GF-D8 (cell line): ENCODE data around the gene CDH13.

Experiments
- DNase-seq: peaks from one replicate; lab custom pipeline; 2025; lab: John Stamatoyannopoulos, UW

The CDH13 gene

DNA sequence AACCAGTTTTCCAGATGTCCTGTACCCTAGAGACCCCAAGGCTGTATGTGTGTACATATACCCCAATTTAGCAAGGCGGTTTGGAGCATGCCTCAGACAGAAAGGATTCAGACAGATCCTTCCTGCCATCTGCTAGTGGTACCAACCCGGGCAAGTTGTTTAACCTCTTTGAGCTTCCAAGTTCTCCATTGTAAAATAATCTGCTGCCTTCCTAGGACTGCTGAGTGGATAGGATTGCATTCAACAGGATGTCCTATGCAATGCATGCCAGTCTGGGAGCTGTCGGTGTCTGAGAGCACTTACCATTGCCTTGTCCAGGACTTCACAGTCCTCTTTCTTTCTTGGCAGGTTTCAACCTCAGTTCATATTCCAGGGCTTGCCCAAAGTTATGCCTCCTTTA, 1.9 kb downstream of the CDH13 start:
- DNase-seq, result no peak

DNA sequence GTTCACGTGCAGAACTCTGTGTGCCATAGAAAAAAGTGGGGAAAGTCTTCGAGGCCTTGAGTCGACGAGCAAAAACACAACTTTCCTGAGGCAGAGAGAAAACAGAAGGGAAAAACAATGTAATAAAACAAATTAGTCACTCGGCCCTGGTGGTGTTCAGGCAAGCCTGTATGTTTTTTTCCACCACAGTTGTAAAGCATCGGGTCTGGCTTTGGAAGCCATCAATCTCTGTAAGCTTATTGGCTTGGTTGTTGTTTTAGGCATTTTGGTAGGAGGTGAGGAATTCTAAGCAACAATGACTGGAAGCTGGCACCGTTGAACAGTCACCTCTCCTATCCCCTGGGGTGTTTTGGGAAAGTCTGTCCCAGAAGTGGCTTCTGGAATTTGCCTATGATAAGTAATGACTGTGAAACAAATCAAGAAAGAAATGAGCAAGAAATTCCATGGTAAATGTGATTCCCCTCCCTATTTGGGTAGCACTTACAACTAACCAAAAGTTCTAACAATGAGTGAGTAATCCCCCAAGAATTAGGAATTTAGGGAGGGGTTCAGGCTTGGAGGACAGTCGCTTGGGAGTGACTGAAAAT, 2.8 kb downstream of the CDH13 start:
- DNase-seq, result no peak

DNA sequence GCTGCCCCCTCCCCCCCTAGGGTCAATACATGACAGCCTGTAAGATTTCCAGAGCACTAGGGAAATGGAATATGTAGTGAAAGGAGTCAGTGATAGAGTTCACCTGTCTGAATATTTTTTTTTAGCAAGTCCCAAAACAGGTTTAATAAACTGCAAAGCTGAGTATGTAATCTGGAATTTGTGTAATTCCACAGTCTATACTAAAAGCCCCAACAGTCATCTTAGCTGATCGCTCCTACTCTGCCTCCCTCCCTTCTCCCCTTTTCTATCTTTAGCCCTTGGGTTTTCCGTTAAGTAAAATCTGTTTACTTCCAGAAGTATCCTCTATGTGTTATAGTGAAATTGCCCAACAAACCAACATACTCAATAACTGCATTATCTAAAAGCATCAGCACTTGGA, 3.5 kb downstream of the CDH13 start:
- DNase-seq, result no peak

DNA sequence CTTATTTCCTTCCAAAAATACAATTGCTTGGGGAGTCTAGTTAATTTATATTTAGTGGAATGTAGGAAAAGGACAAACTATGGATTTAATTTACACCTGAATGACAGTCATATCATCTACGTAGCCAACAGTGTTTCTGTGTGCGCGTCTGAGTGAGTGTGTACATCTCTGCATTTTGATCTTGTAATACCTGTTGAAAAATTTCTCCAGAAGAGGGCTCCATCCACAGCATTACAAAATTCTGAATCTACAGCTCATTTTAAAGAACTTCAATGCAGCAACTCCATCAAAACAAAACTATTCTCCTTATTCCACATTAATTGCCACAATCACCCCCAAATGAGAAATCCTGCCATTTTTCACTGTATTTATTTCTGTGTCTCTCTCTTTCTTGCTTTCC, 3.9 kb downstream of the CDH13 start:
- DNase-seq, result no peak

DNA sequence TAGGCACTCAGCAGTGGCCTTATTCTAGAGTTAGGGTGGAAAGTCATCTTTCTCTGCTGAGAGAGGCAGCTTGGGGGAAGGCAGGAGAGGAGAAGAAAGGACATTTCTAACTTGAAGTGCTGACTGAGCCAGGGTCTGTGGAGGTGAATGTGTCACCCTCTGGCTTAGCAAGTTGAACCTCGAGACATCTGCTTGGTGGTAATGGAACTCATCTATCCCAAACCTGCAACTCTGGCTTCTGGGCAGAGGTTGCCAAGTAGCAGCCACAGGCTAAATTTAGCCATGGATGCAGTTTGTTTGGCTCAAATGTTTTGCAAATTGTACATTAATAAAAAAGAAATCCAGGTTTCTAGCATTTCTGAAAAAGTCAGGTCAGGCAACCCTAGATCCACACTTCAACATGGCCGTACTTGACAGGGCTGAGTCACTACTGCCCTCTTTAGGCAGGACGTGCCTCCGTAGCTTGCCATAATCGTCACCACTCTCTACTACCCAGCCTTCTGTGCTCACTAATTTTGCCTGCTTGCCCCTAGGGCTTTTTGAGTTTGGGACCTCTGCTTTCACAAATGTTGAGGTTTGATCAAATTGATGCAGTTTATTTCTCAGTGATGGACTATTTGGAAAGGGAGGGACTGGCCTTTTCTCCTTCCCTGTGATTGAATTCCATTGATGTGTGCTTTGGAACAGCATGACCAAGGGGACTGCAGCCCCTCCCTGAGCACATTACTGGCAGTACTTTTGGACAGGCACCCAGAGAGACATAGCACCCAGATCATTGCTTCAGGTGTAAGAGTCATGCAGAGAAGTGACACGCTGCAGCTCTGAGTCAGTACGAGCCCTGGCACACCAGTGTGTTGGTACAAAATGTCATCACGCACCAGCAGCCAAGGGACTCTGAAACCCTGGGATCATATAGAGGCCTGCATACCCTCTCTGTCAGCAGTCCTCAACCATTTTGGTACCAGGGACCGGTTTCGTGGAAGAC, 5.2 kb downstream of the CDH13 start:
- DNase-seq, result no peak

DNA sequence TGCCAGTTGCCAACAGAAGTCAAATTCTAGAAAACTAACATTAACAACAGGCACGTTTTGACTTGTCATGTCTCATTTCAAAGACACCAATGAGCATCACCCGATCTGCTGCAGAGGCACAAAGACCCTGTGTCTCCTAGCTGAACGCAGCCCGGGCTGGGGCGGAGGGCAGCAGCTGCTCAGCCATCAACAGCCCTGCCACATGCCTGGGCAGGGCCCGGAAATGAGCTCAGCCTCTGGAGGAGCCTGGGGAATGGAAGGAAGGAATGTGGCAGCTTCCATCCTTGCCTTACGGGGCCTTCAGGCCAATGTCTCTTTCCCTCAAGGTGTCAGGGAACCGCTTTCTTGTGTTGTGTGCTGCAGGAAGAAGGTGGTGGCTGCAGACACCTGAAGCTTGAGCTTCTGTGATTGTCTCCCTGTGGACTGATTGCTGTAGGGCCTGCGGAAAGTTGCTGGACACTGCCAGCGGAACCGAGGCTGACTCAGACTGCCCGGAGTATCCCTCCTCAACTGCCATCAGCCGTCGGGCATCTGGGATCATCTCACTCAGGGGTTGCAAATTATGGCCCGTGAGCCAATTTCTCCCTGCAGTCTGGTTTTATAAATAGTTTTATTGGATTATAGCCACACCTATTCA, 7.3 kb downstream of the CDH13 start:
- no peak for DNase-seq

DNA sequence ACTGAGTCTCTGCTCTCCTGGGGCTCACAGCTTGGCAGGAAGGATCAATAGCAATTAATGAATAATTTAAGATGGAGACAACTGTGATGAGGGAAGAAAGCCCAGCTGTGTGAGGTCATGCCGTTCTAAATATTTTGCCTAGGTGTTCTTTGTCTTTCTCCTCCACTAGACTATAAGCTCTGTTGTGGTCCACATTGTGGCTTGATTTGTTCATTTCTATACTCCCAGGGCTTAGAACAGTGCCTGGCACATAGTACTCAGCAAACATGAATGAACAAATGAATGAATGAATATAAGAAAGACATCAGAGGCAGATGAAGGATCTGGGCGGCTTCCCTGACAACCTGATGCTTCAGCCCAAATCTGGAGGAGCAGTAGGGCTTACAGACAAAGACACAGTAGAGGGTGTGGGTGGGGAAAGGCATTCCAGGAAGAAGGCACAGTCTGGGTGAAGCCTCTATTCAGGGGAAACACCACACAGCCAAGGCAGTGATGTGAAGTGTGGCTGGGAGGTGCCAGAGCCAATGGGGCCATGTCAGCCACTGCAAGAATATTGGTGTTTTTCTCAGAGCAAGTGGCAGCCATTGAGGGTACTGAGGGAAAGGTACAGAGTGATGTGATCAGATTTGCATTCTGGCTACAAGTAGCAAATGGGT, 8.3 kb downstream of the CDH13 start:
- DNase-seq, result no peak

DNA sequence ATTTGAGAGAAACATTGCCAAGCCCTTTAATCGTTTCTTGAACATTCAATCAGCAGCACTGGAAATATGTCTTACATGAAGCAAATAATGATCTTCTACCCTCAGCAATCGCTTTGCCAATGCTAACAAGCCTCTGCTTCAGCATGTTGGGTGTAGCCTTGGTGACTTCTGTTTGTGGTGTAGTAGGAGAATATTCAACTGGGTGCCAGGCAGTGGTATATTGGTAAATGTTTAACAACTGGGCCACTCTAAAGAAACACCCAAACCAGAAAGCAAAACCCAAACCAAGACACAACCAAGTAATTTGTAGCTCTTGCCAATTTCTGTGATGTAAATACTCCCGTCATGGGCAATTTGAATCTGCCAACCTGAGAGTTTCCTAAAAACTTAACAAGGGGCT, 9.7 kb downstream of the CDH13 start:
- DNase-seq, result no peak

DNA sequence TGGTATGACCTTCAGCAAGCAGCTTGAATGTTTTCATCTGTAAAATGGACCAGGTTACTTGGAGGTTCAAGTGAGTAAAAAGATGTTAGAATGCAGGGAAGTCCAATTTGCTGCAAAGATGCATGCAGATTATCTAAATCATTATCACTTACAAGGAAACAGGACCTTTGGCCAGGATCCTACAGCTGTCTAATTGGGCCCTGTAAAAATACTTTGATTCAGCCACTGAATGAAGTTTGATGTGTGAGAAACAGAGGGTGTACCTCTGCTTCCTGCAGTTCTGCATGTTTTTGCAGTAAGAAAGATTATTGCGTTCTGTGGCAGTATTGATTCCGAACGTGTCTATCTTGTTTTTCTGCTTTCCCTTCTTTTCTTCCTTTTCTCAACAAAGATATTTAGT, 10.2 kb downstream of the CDH13 start:
- no peak for DNase-seq

DNA sequence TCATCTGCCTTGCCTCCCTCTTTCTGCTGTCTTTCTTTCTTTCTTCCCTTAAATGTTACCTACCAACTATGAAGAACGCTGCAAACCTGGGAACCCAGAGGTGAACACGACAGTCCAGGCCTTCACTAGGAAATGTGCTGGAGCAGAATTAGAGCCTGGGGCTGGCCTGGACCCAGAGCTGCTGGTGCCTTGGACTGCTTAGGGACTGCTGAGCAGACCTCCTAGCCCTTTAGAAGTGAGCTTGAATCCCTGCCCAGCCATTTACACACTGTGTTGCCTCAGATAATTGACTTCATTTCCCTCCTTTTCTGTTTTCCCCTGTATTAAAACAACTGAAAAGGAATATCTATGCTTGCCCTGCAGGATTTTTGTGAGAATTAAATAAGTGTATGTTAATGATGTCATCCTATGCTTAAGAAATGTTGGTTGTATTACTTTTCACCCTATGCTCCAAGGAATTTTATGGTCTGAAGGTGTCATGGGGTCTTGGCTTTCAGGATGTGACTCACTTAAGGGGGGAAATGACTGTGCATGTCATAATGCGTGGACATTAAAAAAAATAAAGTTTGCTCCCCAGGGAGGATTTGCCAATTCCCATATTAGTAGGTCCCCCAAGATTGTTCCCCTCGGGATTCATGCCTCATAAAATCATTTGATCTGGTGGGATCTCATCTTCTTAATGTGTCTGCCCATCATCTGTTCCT, 11.5 kb downstream of the CDH13 start:
- no peak for DNase-seq

DNA sequence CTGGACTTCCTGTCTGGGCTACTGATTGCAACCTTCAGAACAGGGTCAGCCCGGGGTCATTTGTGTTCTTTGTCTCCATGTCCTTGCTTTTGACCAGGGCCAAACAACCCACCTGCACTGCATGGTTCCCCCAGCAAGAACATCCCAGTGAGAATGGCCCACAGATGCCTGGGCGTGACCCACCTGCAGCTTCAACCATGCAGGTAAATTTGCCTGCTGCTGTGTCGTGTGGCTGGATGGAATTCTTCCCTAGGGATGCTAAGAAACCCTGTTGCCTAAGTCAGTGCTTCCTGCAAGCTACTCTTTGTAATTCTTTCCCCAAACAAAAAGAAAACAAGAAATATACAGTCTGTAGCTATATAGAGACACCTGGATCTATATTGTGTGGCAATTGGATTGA, 12.5 kb downstream of the CDH13 start:
- DNase-seq, result no peak

DNA sequence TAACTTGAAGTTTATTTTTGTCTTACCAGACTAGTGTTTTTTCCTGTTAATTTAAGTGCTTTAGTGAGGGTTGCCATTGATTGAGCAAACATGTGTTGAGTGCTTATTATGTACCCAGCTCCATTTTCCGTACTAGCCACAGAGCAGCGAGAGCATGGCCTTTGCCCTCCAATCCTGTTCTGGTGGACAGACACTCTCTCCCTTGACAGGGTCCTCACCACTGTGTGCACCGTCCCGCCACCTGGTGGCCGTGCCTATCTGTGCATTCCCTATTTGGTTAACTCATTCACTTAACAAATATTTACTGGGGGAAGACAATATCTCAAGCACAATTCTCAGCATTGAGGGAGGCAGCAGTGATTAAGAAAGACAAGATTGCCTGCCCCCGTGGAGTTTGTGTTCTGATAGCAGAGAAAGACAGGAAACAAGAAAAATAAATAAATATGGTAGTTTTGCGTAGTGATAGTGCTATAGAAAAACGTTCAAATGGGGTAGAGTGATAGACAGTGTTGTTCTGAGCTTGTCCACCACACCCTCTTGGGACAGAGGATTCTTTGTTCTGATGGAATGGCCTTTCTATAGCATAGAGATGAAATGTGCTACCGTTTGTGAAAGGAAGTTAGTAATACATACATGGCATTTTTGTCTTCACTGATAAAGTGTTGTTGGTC, 13.0 kb downstream of the CDH13 start:
- no peak for DNase-seq

DNA sequence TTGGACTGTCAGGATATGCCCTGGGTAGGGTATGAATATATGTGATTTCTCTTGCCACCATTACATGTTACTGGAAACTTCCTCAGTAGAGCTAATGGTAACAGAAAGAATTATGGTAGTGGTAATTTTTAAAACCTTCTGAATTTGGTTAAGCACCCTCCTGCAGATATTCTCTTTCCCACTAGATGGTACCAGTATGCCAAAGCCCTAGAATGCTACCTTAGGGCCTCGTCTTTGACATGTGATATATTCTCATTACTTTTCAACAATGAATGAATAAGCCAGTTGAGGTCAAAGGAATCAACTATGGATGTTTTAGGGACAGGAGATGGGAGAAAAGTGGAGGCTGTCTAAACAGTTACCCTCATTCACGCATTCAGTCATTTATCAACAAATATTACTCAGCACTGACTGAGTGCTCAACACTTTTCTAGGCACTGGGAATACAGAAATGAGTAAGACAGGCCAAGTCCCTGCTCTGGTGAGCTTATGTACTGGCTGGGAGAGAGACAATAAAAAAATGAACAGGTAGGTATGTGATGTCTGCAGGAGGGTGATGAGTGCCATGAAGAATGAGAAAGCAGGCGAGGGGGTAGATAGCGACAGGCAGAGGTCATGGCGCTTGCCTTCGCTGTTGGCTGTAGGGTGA, 14.7 kb downstream of the CDH13 start:
- DNase-seq, result no peak

DNA sequence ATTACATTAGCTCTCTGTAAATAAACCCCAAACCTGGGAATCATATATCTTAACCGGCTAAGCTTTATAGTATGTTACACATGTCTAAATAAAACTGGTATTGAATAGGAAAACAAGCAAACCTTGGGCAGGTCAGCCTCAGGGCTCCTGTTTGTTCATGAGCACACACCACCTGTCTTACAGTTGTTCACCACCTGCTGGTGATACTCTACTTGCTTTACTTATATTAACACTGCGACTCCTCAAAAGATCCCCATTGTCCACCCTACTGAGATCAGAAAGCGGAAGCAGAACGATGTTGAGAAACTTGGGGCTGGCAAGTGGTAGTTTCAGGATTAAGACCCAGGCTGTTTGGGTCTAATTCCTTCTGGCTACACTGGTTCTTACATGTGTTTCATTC, 16.4 kb downstream of the CDH13 start:
- no peak for DNase-seq

DNA sequence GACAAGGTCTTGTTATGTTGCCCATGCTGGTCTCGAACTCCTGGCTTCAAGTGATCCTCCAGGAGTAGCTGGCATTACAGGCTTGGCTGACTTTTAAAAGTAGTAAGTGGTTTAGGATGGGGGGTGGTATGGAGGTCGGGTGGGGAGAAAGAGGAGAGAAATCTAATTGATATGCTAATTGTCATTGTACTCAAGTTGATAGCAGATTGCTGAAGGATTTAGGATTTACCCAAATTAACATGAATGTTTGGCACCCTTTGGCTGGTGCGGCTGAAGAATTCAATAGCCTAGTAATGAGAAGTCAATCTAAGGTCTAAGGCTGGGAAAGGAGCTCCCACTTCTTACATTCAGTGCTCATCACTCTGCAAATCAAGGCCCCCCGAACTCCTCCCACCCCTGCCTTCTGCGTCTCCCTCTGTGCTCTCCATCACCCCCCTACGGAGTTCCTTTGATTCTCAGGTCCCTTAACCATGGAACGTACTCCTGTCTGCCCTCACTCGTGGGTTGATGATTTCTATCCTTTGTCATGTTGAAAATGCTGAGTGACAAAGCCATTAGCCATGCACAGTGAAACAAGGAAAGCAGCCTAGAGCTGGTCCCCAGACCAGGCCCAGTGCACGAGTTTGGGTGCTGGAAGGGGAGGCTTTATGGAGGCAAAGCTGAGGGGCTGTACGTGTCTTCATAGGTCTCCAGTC, 17.3 kb downstream of the CDH13 start:
- no peak for DNase-seq

DNA sequence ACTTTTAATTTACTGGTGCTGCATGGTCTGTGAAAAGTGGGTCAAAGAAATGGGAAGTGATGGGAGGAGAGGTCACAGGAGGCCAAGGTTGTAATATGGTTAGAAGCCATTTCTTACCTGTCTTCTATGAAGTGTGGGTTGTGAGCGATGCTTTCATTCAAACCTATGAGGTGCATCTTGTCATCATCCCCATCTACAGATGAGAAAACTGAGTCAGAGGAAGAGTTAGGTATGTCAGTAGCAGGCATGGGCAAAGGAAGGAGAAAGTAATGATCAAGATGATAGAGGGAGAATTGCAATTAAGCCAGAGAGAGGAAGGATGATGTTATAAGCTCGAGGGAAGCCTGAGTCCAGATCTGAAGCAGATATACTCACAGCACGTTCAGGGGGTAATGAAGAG, 19.7 kb downstream of the CDH13 start:
- no peak for DNase-seq

DNA sequence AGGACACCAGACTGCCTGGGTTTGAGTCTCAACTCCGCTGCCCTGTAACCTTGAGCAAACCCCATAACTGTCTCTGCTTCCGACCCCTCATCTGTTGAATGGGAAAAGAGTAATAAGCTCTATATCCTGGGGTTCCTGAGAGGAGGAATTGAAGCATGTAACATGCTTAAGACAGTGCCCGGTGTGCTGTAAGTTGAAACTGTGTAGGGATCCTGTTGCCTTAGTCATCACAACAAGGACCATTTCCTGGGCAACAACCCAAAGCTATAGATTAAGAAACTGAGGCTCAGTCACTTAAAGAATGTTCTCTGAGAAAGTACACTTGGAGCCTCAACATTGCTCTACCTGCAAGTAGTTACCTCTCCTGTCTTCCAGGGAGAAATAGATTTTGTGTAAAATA, 23.0 kb downstream of the CDH13 start:
- no peak for DNase-seq

DNA sequence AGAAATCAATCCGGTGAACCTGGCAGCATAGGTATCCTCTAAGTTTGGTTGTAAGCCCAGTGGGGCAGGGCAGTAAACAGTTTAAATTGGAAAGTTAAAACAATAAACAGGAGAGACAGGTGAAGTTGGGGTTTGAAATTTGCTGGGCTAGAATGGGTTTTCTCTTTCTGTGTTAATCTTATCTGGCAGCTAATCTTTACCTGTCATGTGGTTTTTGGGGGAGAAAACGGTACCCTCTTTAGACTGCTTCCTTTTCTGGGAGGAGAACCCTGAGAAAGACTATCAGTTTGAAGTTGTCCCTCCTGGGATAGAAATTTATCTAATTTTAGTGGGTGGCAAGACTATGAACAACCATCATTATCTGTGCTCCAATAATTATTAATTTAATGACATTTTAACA, 24.0 kb downstream of the CDH13 start:
- DNase-seq, result no peak

DNA sequence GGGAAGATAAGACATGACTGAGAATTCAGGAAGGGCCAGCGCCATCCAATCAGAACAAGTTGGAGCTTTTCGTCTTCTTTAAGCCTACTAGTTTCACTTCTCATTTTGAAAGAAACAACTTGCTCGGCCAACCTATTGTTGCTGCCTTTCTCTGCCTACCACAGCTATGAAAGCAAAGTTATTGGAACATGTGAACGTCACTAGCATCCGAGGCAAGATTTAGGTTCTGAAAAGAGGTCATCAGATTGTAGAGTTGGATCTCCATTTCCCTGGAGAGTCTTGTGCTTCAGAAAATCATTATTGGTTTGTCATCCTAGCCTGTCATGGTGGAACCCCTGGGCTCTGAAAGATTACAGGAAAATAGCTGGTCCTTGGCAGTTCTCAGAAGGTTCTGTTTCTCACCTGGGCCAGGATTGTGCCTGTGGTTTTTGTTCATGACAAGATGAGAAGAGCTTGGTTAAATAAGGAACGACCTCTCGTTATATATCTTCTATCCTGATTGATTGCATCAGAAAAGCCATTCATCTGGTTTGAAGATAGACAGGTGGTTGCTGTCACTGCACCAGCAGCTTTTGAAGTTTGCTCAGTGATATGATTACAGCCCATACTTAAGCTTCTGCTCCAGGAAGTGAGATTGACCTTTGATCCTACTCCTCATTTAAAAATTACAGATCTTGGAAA, 25.3 kb downstream of the CDH13 start:
- DNase-seq, result no peak

DNA sequence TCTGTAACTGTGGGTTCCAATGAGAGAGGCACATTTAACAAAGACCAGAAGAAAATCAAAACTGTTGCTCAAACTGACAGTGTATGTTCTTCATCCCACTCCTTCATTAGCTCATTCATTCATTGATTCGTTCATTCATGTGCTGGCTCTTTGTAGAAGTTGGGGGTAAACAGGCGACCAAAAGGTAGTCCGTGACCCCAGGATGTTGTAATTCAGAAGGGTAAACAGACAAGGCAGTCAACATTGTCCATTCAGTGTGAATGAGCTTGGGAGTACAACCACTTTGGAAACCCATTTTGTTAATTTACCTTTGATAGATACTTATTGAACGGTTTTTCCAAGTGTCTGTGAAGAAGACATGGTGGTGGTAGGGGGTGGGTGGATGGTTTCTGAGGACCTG, 26.1 kb downstream of the CDH13 start:
- no peak for DNase-seq
